GM19240 (cell line): ENCODE measurements around the gene COL13A1.

Experiments used
- DNase-seq: peaks from one replicate; pipeline ENCODE4 v3.0.0; 2011; ENCODE audit warnings: low spot score; ENCODE audit not compliant: insufficient read length

COL13A1 gene

GRCh38 chr10:69885379-69886013, 83.8 kb downstream of the COL13A1 start:
- no peak for DNase-seq

DNA sequence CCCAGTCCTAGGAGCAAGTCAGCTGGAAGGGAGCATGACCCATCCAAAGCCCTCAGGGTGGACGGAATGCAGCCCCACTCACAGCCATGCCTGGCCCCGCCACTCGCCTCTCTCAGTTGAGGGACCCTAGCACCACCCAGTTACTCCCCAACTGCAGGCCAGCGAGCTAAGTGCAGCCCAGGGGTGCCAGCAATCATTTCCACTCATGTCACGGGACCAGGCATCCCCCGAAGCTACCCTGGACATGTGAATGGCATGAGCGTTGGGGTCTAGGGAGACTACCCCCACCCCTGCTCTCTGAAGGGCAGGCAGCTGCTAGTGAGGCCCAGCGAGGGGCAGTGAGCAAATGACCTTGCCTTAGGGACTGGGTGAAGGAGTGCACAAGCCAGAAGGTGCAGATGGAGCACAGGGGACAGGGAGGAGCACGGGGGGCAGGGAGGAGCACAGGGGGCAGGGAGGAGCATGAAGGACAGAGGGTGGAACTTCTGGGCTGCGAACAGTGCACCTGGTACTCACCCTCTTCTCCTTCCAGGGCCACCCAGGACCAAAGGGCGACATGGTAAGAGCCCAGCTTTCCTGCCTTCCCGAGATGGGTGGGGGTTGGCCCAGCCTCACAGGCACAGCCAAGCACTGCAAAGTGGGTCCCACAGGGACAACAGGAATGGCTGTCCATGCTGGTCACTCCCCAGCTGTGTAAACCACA, 87.3 kb downstream of the COL13A1 start:
- DNase-seq = no peak

- DNase-seq = no peak
Observed at GRCh38 chr10:69890065-69890847, 88.5 kb downstream of the COL13A1 start.

DNA sequence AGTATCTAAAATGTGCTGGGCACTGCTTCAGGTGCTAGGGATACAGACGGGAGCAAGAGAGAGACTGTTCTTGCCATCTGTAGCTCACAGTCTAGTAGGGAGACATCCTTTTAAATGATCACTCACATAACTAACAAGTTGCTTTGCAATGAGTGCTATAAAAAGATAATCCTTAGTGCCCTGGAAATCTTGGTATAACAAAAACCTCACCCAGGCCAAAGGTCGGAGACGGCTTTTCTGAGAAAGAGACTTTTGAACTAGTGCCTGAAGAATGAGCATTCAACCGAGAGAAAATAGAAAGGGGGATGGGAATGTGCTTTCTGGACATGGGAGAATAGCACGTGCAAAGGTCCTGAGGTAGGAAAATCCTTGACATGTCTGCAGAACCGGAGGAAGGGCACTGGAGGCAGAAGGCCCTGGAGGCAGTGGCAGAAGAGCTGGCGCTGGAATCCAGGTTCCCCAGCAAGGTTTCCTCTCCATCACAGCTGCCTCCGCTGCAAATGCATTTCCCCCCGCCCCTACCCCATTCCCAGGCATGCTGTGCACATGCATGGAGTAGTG, 89.4 kb downstream of the COL13A1 start:
- DNase-seq = no peak

DNA sequence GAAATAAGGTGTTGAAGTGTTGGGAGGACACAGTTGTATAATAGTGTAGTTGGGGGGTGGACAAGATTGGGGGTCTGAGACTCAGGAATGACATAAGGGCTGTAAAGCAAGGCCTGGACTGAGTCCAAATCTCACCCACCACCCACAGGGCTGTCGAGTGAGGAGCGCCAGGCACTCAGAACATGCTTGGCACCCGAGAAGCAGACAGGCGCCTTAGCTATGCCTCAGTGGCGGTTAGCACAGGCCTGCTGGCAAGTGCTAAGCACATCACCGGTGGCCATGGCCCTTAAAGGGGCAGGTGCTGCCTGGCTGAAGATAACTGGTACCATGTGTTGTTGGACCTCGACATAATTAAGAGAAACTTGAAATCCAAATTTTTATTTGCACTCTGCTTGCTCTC, 90.7 kb downstream of the COL13A1 start:
- no peak for DNase-seq

DNA sequence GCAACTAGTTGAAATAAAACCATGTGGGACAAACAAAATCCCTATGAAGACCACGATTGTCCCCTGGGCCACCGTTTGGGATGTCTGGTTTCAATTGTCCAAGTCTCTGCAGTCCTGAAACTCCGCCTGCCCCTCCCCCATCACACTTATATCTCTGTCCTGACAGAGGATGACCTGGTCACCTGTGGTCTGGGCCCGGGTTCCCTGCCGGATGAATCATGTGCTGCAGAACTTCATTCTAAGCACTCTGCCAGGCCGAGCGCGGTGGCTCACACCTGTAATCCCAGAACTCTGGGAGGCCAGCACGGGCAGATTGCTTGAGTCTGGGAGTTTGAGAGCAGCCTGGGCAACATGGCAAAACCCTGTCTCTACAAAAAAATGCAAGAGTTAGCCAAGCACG, 91.1 kb downstream of the COL13A1 start:
- DNase-seq = no peak

GRCh38 chr10:69893271-69893900, 91.7 kb downstream of the COL13A1 start:
- no peak for DNase-seq

DNA sequence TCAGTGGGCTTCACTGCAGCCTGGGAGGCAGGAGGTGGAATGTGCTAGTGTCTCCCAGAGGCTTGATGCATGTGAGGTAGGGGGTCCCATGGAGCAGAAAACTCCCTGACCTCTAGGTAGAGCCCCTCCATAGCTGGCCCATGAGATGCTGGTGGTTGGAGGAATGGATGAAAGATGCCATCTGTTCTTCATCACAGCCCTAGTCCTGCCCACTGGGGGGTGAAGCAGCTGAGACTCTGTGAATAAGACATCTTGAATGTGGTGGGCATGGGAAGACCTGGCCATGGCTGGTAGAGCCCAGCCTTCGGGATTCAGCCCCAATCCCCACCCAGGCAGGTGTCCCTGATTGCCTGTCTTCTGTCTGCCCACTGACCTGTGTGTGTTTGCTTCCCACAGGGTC, 92.5 kb downstream of the COL13A1 start:
- DNase-seq = no peak

DNA sequence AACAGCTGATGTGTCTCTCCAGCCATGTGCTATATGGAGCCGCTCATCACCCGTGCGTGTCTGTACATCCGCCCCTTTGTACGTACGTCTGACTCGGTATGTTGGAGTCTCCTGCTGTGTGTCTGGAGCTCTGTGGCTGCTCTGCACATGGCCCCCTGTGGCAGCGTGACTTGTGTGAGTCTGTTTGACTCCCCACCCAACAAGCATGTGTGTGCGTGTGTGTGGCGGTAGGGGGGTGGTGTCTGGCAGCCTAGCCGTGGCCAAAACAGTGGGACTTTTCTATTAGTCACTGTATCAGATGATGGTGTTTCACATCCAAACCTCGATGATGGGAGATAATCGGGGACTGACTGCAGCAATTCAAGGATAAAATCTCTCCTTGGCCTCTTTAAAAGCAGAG, 94.1 kb downstream of the COL13A1 start:
- no peak for DNase-seq

GRCh38 chr10:69896606-69897231, 95.0 kb downstream of the COL13A1 start:
- DNase-seq = no peak

DNA sequence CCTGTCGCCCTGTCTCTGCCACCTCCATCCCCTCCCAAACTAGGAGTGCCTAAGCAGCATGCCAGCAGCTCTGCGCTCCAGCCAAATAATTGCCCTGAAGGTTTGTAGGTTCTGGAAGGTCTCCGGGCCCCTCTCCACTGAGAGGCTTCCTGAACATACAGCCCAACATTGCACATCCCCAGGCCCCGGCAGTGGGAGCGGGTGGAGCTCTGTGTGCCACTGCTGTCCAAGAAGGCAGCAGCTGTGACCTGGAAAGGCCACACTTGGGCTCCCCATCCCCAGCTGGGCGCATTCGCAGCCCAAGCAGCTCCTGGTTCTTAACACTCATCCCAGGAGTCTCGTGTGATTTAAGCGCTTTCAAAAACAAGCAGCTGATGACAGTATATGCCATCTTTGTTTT, 95.7 kb downstream of the COL13A1 start:
- DNase-seq = no peak

- DNase-seq = no peak
Observed at GRCh38 chr10:69897999-69898398, 96.3 kb downstream of the COL13A1 start.

DNA sequence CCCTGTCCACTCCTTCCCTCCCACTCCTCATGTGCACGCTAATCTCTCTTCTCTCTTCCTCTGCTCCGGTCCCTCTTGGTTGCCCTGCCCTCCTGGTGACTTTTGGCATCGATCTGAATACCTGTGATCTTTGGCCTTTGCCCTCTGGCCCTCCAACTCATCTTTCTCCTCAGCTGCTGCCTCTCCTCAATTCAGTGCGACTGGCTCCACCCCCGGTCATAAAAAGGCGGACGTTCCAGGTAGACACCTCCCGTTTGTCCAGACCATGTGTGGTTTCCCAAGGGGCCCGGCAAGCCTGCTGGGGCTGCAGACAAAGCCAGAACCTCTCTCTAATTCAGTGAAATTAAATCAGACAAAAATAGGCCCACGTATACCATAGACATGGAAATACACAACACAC, 96.8 kb downstream of the COL13A1 start:
- no peak for DNase-seq

GRCh38 chr10:69898941-69899340, 97.2 kb downstream of the COL13A1 start:
- no peak for DNase-seq

DNA sequence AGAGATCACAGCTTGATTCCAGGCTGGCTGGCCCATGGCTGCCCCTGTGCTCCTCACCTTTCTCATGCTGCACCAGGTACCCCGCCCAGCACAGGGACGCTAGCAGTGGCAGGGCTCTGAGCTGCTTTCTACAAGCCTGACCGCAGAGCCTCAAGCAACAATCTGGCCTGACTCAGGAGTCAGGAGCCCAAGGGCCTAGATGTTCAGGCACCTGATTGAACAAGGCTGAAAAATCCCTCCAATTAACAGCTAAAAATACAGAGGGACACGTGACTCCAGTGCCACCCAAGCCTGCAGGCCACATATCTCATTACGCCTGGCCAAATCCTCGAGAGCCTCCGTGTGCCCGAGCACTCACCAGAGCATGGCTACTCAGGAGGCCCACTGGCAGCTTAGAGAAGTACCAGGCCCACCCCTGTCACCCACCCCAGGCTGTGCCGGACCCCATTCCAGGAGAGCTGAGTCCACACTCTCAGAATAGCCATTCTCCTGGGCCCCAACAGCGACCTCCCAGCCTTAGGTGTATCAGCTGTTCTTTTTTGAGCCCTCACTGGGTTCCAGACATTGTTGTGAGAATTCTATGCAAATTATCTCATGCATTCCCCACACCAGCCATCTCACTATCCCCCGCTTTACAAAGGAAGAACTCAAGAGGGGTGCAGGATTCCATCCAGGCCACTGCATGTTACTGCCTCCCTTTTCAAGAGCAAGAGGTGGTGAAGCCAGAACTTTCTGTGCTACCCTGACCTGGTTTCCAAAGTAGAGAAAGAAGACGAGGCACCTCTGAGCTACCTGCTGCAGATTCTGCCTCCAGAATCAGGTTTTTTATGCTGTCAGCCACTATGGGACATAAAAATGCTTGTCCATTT, 98.3 kb downstream of the COL13A1 start:
- no peak for DNase-seq

GRCh38 chr10:69901022-69901421, 99.3 kb downstream of the COL13A1 start:
- DNase-seq = no peak

- DNase-seq = peak; percentile 36
Observed at GRCh38 chr10:69901628-69902505, 100.2 kb downstream of the COL13A1 start.

DNA sequence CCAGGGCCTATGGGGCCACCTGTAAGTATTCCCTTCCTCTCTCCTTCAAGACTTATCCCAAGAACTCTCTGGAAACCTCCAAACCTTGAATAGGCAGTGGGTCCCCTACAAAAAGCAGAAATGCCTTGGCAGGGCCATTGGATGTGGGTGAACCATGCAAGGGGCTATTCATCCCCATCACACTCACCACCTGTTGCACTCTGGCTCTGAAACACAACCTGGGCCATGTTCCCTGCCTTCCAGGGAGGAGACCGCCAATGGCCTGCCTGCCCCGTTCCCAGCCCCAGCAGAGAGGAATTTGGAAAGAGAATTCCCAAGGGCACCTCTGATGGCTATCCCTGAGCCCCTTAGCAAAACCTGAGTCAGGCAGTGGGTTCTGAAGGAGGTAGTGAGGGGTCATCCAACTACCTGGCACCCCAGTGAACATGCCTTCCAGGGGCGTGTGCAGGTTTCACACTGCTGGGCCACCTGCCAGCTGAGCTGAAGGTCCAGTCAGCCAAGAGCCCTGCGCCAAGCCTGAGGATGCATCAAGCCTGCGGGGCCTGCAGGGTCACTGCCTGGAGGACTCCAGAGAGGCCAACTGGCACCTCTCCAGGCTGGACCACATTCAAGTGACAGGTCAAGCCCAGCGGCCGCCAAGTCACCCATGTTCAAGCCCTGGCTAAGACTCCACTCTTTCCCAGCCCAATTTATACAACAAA, 101.3 kb downstream of the COL13A1 start:
- no peak for DNase-seq

DNA sequence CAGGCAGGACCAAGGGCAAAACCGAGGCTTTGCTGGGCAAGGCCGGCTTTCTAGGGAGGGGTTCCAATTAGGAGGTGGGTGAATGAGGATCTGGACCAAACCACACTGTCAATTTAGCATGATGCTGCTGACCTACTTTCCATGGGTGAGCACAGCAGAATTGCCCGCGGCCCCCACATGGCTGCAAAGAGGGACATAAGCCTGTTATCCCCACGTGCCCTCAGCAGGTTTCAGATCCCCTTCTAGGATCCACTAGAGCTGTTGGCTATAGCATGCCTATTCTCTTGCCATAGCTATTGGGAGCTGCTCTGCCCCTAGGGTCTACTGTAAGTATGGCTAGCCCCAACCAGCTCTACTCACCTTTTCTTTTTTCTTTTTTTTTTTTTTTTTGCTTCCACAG, 102.8 kb downstream of the COL13A1 start:
- no peak for DNase-seq
